ENCODE results near the gene KCNA10.

DNA sequence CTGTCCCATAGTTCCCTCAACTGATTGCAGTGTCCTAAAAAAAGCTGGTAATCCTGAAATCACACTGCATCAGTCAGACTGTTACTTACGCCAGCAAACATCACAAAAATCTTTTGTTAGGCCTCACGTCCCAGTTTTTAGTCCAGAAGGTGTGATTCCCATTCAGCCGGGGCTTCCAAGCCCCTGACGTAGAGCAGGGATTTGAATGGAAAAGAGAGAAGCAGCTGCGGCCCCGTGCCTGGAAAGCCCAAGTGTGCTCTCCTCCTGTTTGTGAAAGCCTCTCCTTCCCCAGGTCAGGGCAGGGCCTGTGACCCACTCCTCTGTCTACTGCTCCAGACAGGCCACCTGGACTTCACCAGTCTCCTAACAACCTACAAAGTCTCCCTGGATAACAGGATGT lies 20.7 kb downstream of the KCNA10 start:
- TF ChIP-seq SCRT1 (tag by site-specific recombination; IDR thresholded peaks at IDR 0.05; ENCODE audit: borderline replicate concordance) (no peak), CTCF (tag by site-specific recombination; IDR thresholded peaks at IDR 0.05) (no peak), ZNF549 (tag by site-specific recombination; IDR thresholded peaks at IDR 0.05) (no peak), ZBTB49 (tag by site-specific recombination; IDR thresholded peaks at IDR 0.05; ENCODE audit: low read depth) (no peak), YY1 (tag by site-specific recombination; IDR thresholded peaks at IDR 0.05) (no peak), MYNN (tag by site-specific recombination; IDR thresholded peaks at IDR 0.05; ENCODE audit: borderline replicate concordance) (no peak), ZNF10 (tag by site-specific recombination; IDR thresholded peaks at IDR 0.05) (no peak), ATF2 (tag by site-specific recombination; IDR thresholded peaks at IDR 0.05; ENCODE audit: low read depth) (no peak), ZNF792 (tag by site-specific recombination; IDR thresholded peaks at IDR 0.05) (no peak), RBAK (tag by site-specific recombination; IDR thresholded peaks at IDR 0.05) (no peak), ZNF140 (tag by site-specific recombination; IDR thresholded peaks at IDR 0.05) (no peak), ZNF121 (tag by site-specific recombination; IDR thresholded peaks at IDR 0.05) (no peak)
